WTC11 (cell line): ENCODE results near the gene GRID2. TPM values are rescaled to one million over a fixed set of nuclear protein-coding genes. Genes with fewer than 3 reads are reported as not detected.

ENCODE experiments used
- ATAC-seq: fragments of 200-7000 bp; cut with Tn5 transposase; 2 replicates; pipeline ENCODE4 v1.10.0; 2021; ENCODE audit warnings: mild to moderate bottlenecking, moderate library complexity
- CTCF ChIA-PET: fragments of 300-600 bp; sonication (Branson Sonifier 250); formaldehyde crosslinking; loops from one replicate; lab custom pipeline; 2021; ENCODE audit warnings: antibody characterized with exemption; lab: Charles Lee
- POLR2A ChIA-PET: fragments of 350-600 bp; sonication (Branson Sonifier 250); formaldehyde crosslinking; loops from one replicate; lab custom pipeline; 2021; ENCODE audit warnings: antibody characterized with exemption; lab: Charles Lee
- DNase-seq: peaks from one replicate; pipeline ENCODE4 v3.0.0; 2021; ENCODE audit warnings: low spot score
- H3K27ac Mint-ChIP-seq: 2 replicates; pipeline ENCODE4 v1.8.0; 2021; ENCODE audit warnings: mixed read lengths
- H3K27me3 Mint-ChIP-seq: 2 replicates; pipeline ENCODE4 v1.8.0; 2021; ENCODE audit warnings: low read depth, mild to moderate bottlenecking, moderate library complexity, mixed read lengths
- H3K36me3 Mint-ChIP-seq: 2 replicates; pipeline ENCODE4 v1.8.0; 2021; ENCODE audit warnings: mixed read lengths
- H3K4me1 Mint-ChIP-seq: 2 replicates; pipeline ENCODE4 v1.8.0; 2022; ENCODE audit warnings: mixed read lengths
- H3K4me3 Mint-ChIP-seq: 2 replicates; pipeline ENCODE4 v1.8.0; 2021; ENCODE audit warnings: mild to moderate bottlenecking, moderate library complexity, mixed read lengths
- H3K9me3 Mint-ChIP-seq: 2 replicates; pipeline ENCODE4 v1.8.0; 2021; ENCODE audit warnings: mixed read lengths
- AR ChIP-seq: fragments of 250-450 bp; sonication (Bioruptor Pico); IDR thresholded peaks from 2 replicates; pipeline ENCODE4 v1.9.0; 2021; ENCODE audit warnings: mild to moderate bottlenecking
- CREB1 ChIP-seq: sonication (generic); formaldehyde crosslinking; IDR thresholded peaks from 2 replicates; pipeline ENCODE4 v1.8.0; 2023; ENCODE audit warnings: mild to moderate bottlenecking, missing genetic modification reagents
- E2F1 ChIP-seq: sonication (generic); formaldehyde crosslinking; IDR thresholded peaks from 2 replicates; pipeline ENCODE4 v1.8.0; 2022; ENCODE audit warnings: mild to moderate bottlenecking, missing genetic modification reagents
- GTF2I ChIP-seq: fragments of 250-450 bp; sonication (Bioruptor Pico); conservative IDR thresholded peaks from 2 replicates; pipeline ENCODE4 v1.4.0; 2021; ENCODE audit warnings: mild to moderate bottlenecking
- IRF2 ChIP-seq: sonication (generic); formaldehyde crosslinking; IDR thresholded peaks from 2 replicates; pipeline ENCODE4 v1.8.0; 2022; ENCODE audit warnings: low read depth, missing genetic modification reagents, borderline replicate concordance
- JAZF1 ChIP-seq: fragments of 250-450 bp; sonication (Bioruptor Pico); IDR thresholded peaks from 2 replicates; pipeline ENCODE4 v1.9.0; 2021; ENCODE audit warnings: moderate library complexity, mild to moderate bottlenecking, inconsistent platforms
- MYBL2 ChIP-seq: sonication (generic); formaldehyde crosslinking; IDR thresholded peaks from 2 replicates; pipeline ENCODE4 v1.8.1; 2023; ENCODE audit warnings: mild to moderate bottlenecking, moderate library complexity, missing genetic modification reagents
- NFATC4 ChIP-seq: fragments of 250-450 bp; sonication (Bioruptor Pico); IDR thresholded peaks from 2 replicates; pipeline ENCODE4 v1.9.0; 2021; ENCODE audit warnings: mild to moderate bottlenecking
- NFYB ChIP-seq: sonication (generic); formaldehyde crosslinking; conservative IDR thresholded peaks from 2 replicates; pipeline ENCODE4 v1.8.0; 2022; ENCODE audit warnings: low read depth, missing genetic modification reagents
- NR3C1 ChIP-seq: sonication (generic); formaldehyde crosslinking; conservative IDR thresholded peaks from 2 replicates; pipeline ENCODE4 v1.8.1; 2023; ENCODE audit warnings: low read depth, mild to moderate bottlenecking, missing genetic modification reagents
- PRRX2 ChIP-seq: fragments of 250-450 bp; sonication (Bioruptor Pico); IDR thresholded peaks from 2 replicates; pipeline ENCODE4 v1.8.0; 2021; ENCODE audit warnings: mild to moderate bottlenecking
- RELA ChIP-seq: sonication (generic); formaldehyde crosslinking; IDR thresholded peaks from 2 replicates; pipeline ENCODE4 v1.8.1; 2022; ENCODE audit warnings: missing genetic modification reagents, mild to moderate bottlenecking, borderline replicate concordance
- SMAD4 ChIP-seq: sonication (generic); formaldehyde crosslinking; IDR thresholded peaks from 2 replicates; pipeline ENCODE4 v1.8.0; 2022; ENCODE audit warnings: mild to moderate bottlenecking, missing genetic modification reagents
- SOX15 ChIP-seq: fragments of 250-450 bp; sonication (Bioruptor Pico); IDR thresholded peaks from 2 replicates; pipeline ENCODE4 v1.9.0; 2021; ENCODE audit warnings: mild to moderate bottlenecking
- SP1 ChIP-seq: sonication (generic); formaldehyde crosslinking; conservative IDR thresholded peaks from 2 replicates; pipeline ENCODE4 v1.8.1; 2022; ENCODE audit warnings: missing genetic modification reagents
- TCF7 ChIP-seq: sonication (generic); formaldehyde crosslinking; IDR thresholded peaks from 2 replicates; pipeline ENCODE4 v1.8.0; 2022; ENCODE audit warnings: mild to moderate bottlenecking, low read depth, missing genetic modification reagents, moderate library complexity
- TEAD1 ChIP-seq: sonication (generic); formaldehyde crosslinking; IDR thresholded peaks from 2 replicates; pipeline ENCODE4 v1.8.0; 2022; ENCODE audit warnings: mild to moderate bottlenecking, missing genetic modification reagents
- ZNF121 ChIP-seq: sonication (generic); formaldehyde crosslinking; IDR thresholded peaks from 2 replicates; pipeline ENCODE4 v1.8.0; 2023; ENCODE audit warnings: missing genetic modification reagents
- ZNF396 ChIP-seq: fragments of 250-450 bp; sonication (Bioruptor Pico); IDR thresholded peaks from 2 replicates; pipeline ENCODE4 v1.8.0; 2021; ENCODE audit warnings: mild to moderate bottlenecking, moderate library complexity, borderline replicate concordance
- total RNA-seq: library from RNA; stranded (reverse); gene quantifications from 3 replicates; pipeline ENCODE4 v1.2.3, GENCODE V29; 2021
- TF ChIP-seq, protein P1 (sequence below): sonication (generic); formaldehyde crosslinking; IDR thresholded peaks from 2 replicates; pipeline ENCODE4 v1.8.0; 2022; ENCODE audit warnings: missing genetic modification reagents
- TF ChIP-seq, protein P2 (sequence below): fragments of 250-450 bp; sonication (Bioruptor Pico); IDR thresholded peaks from 2 replicates; pipeline ENCODE4 v2.1.2; 2022; ENCODE audit warnings: mild to moderate bottlenecking, moderate library complexity
- TF ChIP-seq, protein P3 (sequence below): sonication (generic); formaldehyde crosslinking; IDR thresholded peaks from 2 replicates; pipeline ENCODE4 v1.8.1; 2022; ENCODE audit warnings: low read depth, mild to moderate bottlenecking, moderate library complexity, missing genetic modification reagents, borderline replicate concordance

Gene GRID2
- total RNA-seq, 1 experiment from 2014 or later = 26.8 TPM

DNA sequence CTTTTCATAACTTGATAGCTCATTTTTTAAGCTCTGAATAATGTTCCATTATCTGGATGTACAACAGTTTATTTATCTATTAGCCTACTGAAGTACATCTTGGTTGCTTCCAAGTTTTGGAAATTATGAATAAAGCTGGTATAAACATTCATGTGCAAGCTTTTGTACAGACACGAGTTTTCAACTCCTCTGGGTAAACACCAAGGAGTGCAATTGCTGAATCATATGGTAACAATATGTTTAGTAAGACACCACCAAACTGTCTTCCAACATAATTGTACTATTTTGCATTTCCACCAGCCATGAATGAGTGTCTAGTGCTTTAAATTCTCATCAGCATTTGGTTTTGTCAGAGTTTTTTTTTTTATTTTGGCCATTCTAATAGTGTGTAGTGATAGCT lies 1258.1 kb downstream of the GRID2 start:
- no peak overlapping the region for H3K4me3 Mint-ChIP-seq
- H3K27ac Mint-ChIP-seq = no peak overlapping the region
- ChIA-PET POLR2A (no interaction called here), CTCF (no interaction called here)
- no peak for ATAC-seq
- H3K27me3 Mint-ChIP-seq = no peaks in the 10 kb centered on the region
- no peaks in the 10 kb centered on the region for H3K36me3 Mint-ChIP-seq
- H3K9me3 Mint-ChIP-seq = peaks cover 23% of the 10 kb centered on the region
- TF ChIP-seq SOX15 (CRISPR knock-in tag) (no peak), JAZF1 (no peak), TEAD1 (CRISPR knock-in tag) (no peak), PRRX2 (CRISPR knock-in tag) (no peak), IRF2 (CRISPR knock-in tag) (no peak), ZNF396 (CRISPR knock-in tag) (no peak), NFYB (no peak), GTF2I (CRISPR knock-in tag) (no peak), NR3C1 (CRISPR knock-in tag) (no peak), RELA (CRISPR knock-in tag) (no peak), E2F1 (CRISPR knock-in tag) (no peak)
- TF ChIP-seq, protein P1, sequence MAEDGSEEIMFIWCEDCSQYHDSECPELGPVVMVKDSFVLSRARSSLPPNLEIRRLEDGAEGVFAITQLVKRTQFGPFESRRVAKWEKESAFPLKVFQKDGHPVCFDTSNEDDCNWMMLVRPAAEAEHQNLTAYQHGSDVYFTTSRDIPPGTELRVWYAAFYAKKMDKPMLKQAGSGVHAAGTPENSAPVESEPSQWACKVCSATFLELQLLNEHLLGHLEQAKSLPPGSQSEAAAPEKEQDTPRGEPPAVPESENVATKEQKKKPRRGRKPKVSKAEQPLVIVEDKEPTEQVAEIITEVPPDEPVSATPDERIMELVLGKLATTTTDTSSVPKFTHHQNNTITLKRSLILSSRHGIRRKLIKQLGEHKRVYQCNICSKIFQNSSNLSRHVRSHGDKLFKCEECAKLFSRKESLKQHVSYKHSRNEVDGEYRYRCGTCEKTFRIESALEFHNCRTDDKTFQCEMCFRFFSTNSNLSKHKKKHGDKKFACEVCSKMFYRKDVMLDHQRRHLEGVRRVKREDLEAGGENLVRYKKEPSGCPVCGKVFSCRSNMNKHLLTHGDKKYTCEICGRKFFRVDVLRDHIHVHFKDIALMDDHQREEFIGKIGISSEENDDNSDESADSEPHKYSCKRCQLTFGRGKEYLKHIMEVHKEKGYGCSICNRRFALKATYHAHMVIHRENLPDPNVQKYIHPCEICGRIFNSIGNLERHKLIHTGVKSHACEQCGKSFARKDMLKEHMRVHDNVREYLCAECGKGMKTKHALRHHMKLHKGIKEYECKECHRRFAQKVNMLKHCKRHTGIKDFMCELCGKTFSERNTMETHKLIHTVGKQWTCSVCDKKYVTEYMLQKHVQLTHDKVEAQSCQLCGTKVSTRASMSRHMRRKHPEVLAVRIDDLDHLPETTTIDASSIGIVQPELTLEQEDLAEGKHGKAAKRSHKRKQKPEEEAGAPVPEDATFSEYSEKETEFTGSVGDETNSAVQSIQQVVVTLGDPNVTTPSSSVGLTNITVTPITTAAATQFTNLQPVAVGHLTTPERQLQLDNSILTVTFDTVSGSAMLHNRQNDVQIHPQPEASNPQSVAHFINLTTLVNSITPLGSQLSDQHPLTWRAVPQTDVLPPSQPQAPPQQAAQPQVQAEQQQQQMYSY (CRISPR knock-in tag) = no peak
- TF ChIP-seq, protein P2, sequence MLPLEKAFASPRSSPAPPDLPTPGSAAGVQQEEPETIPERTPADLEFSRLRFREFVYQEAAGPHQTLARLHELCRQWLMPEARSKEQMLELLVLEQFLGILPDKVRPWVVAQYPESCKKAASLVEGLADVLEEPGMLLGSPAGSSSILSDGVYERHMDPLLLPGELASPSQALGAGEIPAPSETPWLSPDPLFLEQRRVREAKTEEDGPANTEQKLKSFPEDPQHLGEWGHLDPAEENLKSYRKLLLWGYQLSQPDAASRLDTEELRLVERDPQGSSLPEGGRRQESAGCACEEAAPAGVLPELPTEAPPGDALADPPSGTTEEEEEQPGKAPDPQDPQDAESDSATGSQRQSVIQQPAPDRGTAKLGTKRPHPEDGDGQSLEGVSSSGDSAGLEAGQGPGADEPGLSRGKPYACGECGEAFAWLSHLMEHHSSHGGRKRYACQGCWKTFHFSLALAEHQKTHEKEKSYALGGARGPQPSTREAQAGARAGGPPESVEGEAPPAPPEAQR = no peak
- no peak for DNase-seq
- no peaks in the 10 kb centered on the region for H3K4me1 Mint-ChIP-seq

DNA sequence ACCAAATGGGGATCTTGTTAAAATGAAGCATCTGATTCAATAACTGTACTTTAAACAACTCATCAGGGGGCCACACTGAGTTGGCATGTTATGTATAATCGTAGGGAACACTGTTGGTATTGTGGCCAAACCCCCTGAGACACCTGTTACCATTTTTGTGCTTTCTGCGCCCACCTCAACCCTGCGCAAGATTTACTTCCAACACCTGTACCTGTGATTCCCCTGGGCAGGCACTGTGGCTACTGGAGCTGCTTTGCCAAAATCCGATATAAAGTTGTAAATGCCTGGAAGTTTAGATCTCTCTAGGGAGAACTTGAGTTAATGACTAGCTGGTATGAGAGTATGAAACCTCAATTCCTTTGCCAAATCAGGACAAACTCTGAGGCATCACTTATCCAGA lies 1265.0 kb downstream of the GRID2 start:
- CTCF ChIA-PET = no interaction called here
- DNase-seq (no peak), ATAC-seq (no peak)
- H3K27ac Mint-ChIP-seq = no peak overlapping the region
- no peaks in the 10 kb centered on the region for H3K36me3 Mint-ChIP-seq
- POLR2A ChIA-PET = no interaction called here
- H3K4me1 Mint-ChIP-seq = no peaks in the 10 kb centered on the region
- H3K9me3 Mint-ChIP-seq = no peaks in the 10 kb centered on the region
- H3K27me3 Mint-ChIP-seq = no peaks in the 10 kb centered on the region
- no peak overlapping the region for H3K4me3 Mint-ChIP-seq
- TF ChIP-seq CREB1 = no peak
- TF ChIP-seq, protein P3, sequence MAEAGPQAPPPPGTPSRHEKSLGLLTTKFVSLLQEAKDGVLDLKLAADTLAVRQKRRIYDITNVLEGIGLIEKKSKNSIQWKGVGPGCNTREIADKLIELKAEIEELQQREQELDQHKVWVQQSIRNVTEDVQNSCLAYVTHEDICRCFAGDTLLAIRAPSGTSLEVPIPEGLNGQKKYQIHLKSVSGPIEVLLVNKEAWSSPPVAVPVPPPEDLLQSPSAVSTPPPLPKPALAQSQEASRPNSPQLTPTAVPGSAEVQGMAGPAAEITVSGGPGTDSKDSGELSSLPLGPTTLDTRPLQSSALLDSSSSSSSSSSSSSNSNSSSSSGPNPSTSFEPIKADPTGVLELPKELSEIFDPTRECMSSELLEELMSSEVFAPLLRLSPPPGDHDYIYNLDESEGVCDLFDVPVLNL (CRISPR knock-in tag) = no peak
- no peak for TF ChIP-seq RELA (CRISPR knock-in tag)
- no peak for TF ChIP-seq NFATC4 (CRISPR knock-in tag)
- no peak for TF ChIP-seq ZNF121
- TF ChIP-seq TCF7 (CRISPR knock-in tag) = no peak
- no peak for TF ChIP-seq E2F1 (CRISPR knock-in tag)
- no peak for TF ChIP-seq AR (CRISPR knock-in tag)
- no peak for TF ChIP-seq SP1 (CRISPR knock-in tag)
- TF ChIP-seq MYBL2 (CRISPR knock-in tag) = no peak
- no peak for TF ChIP-seq SMAD4 (CRISPR knock-in tag)
- TF ChIP-seq, protein P1 (CRISPR knock-in tag) = no peak
